Measurements from ENCODE around the gene IDS.
"Not testable (repeated sequence)": the region's sequence is repeated elsewhere in the genome, so short reads cannot be mapped to it uniquely, and the experiment has no call there.

IDS gene

DNA sequence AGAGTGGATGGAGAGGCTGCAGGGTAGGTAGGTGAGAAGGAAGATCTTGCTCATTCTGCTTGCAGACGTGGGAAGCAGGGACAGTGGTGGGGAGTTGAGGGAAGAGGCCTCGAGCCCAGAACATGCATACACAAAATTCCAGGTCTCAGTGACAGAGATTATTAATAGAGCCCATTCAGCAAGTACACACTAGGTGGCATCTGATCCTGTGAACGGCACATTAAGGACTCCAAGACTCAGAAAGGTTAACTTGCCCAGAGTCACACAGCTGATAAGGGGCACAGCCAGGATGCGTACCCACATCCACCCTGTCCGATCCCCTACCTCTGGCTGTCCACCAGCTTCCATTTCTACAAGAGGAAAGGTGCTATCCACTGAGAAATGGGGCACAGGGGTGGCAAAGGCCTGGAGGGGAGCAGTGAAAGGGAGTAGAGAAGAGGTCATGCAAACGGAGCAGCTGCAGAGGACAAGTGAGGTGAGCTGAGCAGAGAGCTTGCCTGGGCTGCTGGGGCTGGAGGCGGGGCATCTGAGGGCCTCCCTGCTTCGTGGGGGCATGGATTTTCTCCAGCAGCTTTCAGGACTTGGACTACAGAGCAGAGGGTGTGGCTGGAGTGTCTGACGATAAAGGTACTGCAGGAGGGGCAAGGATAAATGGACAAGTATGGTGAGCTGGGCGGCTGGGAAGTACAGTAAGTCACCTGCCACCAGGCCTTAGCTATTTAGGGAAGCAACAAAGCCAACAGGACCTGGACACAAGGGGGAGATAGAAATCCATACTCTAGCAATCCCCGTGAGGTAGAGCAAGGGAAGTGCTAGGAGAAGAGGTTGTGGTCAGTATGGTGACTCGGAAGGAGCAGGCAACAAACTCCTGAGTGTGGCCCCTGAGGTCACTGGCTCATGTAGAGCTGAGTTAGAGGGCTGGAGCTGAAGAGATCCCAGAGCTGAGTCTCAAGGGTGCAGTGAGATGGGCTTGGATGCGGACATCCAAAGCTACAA is 11.2 kb downstream of the IDS start:
- CTCF ChIA-PET, result interaction anchor here (0.8 to 1.9 kb wide), 3 partner anchors 9 to 23 kb away, joined by 3 to 5 read pairs (median 4); no protein-coding TSS in a partner anchor
- DNase-seq (ENCODE audit: extremely low spot score), result no peak
- TF ChIP-seq, protein P1, sequence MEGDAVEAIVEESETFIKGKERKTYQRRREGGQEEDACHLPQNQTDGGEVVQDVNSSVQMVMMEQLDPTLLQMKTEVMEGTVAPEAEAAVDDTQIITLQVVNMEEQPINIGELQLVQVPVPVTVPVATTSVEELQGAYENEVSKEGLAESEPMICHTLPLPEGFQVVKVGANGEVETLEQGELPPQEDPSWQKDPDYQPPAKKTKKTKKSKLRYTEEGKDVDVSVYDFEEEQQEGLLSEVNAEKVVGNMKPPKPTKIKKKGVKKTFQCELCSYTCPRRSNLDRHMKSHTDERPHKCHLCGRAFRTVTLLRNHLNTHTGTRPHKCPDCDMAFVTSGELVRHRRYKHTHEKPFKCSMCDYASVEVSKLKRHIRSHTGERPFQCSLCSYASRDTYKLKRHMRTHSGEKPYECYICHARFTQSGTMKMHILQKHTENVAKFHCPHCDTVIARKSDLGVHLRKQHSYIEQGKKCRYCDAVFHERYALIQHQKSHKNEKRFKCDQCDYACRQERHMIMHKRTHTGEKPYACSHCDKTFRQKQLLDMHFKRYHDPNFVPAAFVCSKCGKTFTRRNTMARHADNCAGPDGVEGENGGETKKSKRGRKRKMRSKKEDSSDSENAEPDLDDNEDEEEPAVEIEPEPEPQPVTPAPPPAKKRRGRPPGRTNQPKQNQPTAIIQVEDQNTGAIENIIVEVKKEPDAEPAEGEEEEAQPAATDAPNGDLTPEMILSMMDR (IDR thresholded peaks at IDR 0.05; ENCODE audit: control extremely low read depth, extremely low read depth, low read depth, missing control alignments), result no peak
- POLR2A ChIA-PET, result no interaction called here

DNA sequence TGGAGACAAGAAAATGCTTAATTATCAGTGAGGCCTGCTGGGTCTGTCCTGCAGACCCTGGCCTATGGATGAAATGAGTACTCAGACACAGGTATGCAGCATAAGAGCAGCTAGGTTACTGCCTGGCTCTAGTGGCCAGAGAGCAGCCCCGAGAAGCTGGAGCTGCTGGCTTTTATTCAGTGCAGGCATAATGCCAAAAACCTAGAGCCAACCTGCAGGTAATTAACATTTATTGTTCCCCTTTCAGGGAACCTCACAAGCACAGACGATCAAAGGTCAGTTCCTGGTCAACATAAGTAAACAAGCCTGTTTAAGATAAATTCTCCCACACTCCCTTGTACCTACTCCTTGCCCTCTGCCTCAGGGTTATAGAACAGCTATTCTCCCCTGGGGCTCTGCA is 13.3 kb downstream of the IDS start:
- no peak for DNase-seq (ENCODE audit: extremely low spot score)
- CTCF ChIA-PET, result interaction anchor here (1.3 kb wide), 1 partner anchor 10 kb away, joined by 4 read pairs; no protein-coding TSS in a partner anchor
- POLR2A ChIA-PET, result no interaction called here
- TF ChIP-seq, protein P1 (IDR thresholded peaks at IDR 0.05; ENCODE audit: control extremely low read depth, extremely low read depth, low read depth, missing control alignments), result no peak

- TF ChIP-seq, protein P1 (IDR thresholded peaks at IDR 0.05; ENCODE audit: control extremely low read depth, extremely low read depth, low read depth, missing control alignments), result no peak
- ChIA-PET CTCF (no interaction called here), POLR2A (no interaction called here)
- DNase-seq (ENCODE audit: extremely low spot score), result no peak
Observed at GRCh38 chrX:149490100-149490499, 15.0 kb downstream of the IDS start.

DNA sequence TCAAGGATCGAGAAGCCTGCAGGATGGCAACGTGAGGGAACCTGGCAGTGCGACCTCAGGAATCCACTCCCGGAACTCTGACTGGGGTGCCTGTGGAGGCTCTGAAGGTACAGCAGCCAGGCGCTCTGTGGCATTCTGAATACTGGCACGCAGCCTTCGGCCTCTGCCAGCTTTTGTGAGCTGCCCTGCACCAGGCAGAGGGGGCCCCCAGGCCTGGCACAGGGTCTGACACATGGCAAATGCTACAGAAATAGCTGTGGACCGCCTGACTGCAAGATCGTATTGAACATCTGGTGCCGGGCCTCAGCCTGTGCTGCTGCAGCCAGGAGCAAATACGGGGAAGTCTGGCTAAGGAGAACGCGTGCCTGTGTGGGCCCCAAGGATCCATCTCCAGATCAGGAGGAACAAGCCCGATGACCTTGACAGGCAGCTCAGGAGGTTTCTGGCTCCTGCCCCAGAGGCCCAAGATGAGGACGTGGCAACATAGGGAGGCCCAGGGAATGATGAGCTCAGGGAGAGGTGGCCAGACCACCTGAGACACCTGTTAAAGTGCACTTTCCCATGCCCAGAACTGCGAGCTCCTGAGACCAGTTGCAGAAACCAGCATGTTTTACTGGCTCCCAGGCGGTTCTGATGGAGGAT is 16.6 kb downstream of the IDS start:
- ChIA-PET CTCF (interaction anchor here (2.4 kb wide), 1 partner anchor 8 kb away, joined by 6 read pairs; no protein-coding TSS in a partner anchor), POLR2A (interaction anchor here (0.7 kb wide), 1 partner anchor 12 kb away, joined by 4 read pairs; no protein-coding TSS in a partner anchor)
- DNase-seq (ENCODE audit: extremely low spot score), result not testable (repeated sequence)

DNA sequence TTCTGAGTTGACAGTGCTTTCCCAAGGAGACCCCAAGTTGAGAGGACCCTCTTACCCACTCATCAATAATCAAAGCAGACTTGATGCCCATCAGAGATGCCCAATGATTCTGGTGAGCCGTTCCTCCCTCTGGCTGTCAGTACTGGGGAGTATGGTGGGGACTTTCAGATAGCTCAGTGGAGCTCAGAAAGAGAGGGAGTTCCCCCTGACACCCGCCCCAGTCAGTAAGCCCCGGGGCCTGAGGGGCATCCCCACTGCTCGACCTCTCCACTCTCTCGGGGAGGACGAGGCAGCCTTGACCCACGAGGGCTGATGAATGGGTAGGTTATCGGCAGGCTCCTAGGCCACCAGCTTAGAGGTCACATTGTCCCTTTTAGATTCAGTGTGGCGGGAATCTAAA is 17.1 kb downstream of the IDS start:
- CTCF ChIA-PET, result interaction anchor here (2.4 kb wide), 1 partner anchor 9 kb away, joined by 6 read pairs; no protein-coding TSS in a partner anchor
- POLR2A ChIA-PET; DNase-seq (ENCODE audit: extremely low spot score): not testable (repeated sequence)

DNA sequence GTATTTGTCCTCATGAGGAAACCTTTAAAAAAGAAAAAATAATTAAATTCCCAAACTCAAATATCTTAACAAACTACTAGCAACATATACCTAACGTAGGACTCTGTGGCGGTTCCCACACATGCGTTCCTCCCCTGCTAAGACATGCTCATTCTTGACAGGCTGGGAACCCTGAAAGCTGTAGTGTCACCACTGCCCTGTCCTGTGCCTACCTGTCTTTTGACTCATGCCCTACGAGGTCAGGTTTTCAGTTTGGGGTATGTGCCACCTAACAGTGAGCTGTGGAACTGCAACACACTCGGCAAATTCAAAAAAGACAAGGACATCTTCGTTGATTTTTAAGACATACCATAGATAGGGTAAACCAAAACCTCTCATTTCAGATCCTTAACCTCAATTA is 17.8 kb downstream of the IDS start:
- no peak for DNase-seq (ENCODE audit: extremely low spot score)
- CTCF ChIA-PET, result interaction anchor here (2.4 kb wide), 1 partner anchor 10 kb away, joined by 6 read pairs; no protein-coding TSS in a partner anchor
- POLR2A ChIA-PET, result no interaction called here
- TF ChIP-seq, protein P1 (IDR thresholded peaks at IDR 0.05; ENCODE audit: control extremely low read depth, extremely low read depth, low read depth, missing control alignments), result no peak

DNA sequence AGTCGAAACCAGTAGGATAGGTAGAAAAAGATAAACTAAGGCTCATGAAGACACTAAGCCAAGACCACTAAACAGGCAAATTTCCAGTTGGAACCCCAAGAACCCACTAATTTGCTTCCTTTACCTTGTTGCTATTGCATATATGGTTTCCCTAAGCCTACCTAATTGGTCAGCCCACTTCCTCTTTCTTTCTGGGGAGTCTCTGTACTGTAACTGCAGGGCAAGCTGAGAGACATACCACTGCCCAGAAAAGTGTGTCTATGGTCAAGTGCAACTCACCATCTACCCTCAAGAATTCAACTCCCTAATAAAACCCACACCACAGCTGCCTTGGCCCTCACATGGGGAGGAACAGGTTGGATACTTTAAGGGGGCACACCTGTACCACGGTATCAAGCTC is 28.6 kb downstream of the IDS start:
- DNase-seq (ENCODE audit: extremely low spot score), result no peak
- ChIA-PET POLR2A (no interaction called here), CTCF (interaction anchor here (2.5 kb wide), 1 partner anchor 9 kb away, joined by 7 read pairs; no protein-coding TSS in a partner anchor)
- TF ChIP-seq, protein P1 (IDR thresholded peaks at IDR 0.05; ENCODE audit: control extremely low read depth, extremely low read depth, low read depth, missing control alignments), result no peak

All from GM10248 (cell line).